M059J (cell line): Measurements from ENCODE around the gene FBXO40. TPM values are rescaled to one million over a fixed set of nuclear protein-coding genes. Genes with fewer than 3 reads are reported as not detected.

Experiments
- DNase-seq: peaks from one replicate; pipeline ENCODE4 v3.0.0-alpha.2; 2012; ENCODE audit warnings: low read depth
- total RNA-seq: library from RNA; depleted of rRNA; stranded (reverse); fragments of >200 nt; shearing (Covaris generic); gene quantifications from 2 replicates; pipeline ENCODE4 v1.2.3, GENCODE V29; 2014

FBXO40 gene
- total RNA-seq, 1 experiment from 2014 or later: not detected

- no peak for DNase-seq
These were observed 28.3 kb downstream of the FBXO40 start for GRCh38 chr3:121621491-121621890.

GRCh38 chr3:121624147-121624899, 31.1 kb downstream of the FBXO40 start:
- no peak for DNase-seq

DNA sequence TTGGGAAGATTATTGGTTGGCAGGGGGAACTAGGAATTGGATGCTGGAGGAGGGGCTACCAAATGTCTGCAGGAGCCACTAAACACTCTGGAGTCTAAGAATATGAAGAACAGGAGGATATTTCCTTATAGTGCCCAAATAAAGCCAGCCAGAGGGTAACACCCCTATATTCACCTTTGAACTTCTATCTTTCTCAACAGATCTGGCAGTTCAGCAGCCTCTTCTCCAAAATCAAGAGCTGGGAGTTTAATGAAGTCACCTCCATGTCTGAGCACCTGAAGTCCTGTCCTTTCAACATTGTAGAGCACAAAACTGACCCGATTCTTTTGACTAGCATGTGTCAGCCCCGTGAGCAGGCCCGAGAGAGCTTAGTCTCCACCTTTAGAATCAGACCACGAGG, 33.3 kb downstream of the FBXO40 start:
- no peak for DNase-seq

- DNase-seq: no peak
These were observed 34.0 kb downstream of the FBXO40 start for GRCh38 chr3:121627211-121627610.

GRCh38 chr3:121627622-121628021, 34.4 kb downstream of the FBXO40 start:
- no peak for DNase-seq

DNA sequence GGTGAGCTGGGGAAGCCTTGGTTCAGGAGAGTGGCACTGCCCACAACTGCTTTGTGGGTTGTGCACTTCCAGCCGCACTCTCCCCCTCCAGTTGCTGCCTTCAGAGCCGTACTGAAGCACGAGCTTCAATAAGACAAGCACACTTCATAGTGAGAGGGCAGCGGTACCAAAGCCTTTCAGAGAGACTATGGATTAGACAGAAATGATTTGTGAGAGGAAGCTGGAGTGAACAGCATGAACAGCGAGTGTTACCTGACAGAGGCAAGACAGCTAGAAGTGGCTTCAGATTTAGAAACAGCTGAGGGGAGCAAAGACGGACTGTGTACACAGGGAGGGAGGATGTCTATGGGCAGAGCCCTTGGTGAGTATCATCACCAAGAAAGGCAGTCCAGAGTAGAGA, 36.4 kb downstream of the FBXO40 start:
- DNase-seq: no peak

DNA sequence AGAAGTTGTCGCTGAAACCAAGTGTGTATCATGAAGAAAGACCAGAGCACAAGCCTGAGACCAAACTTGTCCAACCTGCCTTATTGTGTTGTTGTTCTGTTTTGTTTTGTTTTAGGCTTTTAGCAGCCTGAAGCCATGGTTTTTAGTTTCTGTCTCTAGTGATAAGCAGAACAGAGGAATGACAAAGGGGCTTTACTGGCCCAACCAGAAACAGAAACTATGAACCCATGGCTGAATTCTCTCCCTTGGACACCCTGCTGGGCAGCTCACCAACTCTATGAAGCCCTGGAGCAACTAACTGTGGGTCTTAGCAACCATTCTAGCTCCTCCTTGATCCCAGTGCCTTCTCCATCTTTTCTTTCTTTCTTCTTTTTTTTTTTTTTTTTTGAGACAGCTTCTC, 37.2 kb downstream of the FBXO40 start:
- DNase-seq: no peak

DNA sequence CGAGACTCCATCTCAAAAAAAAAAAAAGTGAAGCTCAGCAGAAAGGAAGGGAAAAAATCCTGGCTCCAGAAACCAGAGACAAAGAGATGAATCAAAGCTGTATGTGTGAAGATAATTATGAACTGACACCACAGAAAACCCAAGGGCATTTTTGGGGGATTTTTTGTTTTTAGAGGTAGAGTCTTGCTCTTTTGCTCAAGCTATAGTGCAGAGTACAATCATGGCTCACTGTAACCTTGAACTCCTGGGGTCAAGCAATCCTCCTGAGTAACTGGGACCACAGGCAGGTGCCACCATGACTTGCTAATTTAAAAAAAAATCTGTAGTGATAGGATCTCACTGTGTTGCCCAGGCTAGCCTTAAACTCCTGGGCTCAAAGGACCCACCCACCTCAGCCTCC, 44.7 kb downstream of the FBXO40 start:
- DNase-seq: no peak

DNA sequence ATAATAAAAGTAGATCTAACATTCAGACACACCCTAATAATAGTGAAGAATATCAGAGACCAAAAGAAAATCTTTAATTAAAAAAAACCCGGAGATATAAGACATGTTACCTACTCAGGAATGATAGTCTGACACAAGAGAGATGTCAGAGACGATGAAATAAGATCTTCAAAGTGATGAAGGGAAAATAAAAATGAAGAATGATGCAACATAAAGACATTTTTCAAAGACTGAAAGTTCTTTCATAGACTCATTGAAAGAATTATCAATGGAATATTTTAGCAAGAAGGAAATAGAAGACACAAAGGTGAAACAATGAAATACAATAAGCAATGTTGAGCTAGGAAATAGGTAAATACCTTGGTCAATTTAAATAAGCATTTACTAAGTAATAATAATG, 47.9 kb downstream of the FBXO40 start:
- no peak for DNase-seq

DNA sequence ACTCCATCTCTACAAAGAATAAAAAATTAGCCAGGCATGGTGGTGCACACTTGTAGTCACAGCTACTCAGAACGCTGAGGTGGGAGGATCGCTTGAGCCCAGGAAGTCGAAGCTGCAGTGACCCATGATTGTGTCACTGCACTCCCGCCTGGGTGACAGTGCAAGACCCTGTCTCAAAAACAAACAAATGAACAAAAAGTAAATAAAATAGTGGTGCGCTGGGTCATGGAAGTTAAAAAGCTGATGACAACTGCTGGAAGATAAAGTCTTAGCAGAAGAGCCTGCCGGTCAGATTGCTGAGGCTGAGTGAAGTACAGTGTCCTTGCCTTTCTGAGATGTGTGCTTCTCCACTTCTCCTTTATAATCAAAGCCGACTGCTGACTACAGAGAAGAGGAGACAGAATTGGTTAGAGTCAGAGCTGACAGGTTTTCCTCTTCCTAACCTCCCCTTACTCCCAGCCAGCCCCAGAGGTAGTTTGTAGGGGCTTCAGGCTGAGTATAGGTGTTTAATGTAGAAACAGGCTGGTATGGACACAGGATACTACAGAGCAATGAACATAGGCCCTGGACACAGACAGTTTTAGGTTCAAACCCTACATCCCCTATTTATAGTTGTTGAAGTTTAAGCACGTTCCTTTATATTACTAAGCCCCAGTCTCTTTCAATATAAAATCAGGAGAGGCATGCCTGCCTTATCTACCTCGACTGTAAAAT, 49.6 kb downstream of the FBXO40 start:
- DNase-seq: no peak

DNA sequence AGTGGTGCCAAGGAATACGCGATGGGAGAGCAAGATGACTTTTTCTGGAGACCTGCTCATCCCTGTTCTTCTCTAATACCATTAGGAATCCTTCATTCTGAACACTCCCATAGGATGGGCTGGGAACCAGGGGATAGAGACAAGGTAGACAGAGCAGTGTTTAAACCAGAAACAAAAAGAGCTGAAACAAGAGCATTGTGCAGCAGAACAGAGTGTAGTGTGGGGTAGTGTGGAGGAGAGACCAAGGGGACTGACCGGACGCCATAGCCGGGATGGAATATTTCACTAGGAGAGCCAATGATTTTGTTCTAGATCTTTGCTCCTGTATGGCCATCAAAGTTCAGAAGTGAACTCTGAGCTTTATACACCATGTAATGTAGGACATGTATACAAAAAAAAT, 51.9 kb downstream of the FBXO40 start:
- DNase-seq: no peak

DNA sequence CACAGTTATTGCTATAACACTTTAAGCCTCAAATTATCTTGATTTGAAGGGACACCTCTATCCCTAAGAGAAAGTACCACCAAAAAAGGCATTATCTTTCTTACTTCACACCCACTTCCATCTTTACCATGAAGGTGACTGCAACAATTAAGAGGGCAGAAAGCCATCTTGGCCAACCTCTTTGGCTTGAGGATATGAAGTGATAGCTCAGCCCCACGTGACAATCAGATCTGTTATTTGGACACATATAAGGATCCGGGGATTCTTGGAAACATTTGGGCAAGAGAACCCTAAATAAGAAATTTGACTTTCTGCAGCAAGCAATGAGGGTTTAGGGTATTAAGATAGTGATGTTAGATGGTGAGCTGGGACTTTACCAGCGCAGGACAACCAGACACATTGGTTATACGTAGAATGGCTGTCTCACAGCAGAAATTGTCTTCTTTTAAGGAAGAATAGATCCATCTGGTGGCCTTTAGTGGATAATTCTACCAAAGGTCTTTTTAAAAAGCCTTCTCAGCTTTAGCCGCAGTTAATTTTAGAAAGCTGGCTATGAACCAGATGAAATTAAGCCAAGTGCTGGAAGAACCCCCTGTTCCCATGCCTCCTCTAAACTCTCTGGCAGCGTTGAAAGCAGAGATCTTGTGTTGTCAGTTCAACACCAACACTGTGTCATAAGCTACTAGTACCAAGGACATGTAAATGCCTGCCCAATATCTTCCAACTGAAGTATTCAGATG, 55.2 kb downstream of the FBXO40 start:
- DNase-seq: no peak

DNA sequence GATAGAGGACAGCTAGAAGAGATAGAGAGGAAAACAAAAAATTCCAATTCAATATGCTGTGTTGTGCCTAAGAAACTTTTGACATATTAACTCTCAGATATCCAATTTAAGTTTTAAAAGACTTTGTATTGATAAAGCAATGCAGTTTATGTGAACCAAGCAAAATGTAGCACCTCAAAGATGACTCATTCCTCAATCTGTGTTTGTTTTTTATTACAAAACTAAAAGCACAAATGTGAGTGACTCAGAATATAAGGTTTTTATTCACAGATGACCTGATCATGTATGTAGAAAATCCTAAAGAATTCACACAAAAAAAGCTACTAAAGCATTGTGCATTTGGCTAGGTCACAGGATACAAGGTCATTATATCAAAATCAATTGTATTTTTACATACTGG, 56.5 kb downstream of the FBXO40 start:
- peak; percentile 17 for DNase-seq

DNA sequence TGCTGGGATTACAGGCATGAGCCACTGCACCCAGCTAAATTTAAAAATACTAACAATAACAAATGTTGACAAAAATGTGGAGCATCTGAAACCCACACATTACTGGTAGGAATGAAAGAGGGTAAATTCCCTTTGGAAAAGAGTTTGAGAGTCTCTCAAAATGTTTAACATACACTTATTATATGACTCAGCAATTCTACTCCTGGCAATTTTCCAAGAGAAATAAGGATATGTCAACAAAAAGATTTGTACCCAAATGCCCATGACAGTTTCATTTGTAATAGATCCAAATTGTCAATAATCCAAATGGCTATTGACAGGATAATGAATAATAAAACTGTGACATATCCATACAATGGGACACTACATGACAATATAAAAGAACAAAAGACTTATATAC, 58.5 kb downstream of the FBXO40 start:
- DNase-seq: peak; percentile 26

GRCh38 chr3:121654493-121655385, 61.6 kb downstream of the FBXO40 start:
- no peak for DNase-seq

- no peak for DNase-seq
These were observed 65.7 kb downstream of the FBXO40 start for GRCh38 chr3:121658716-121659435.

DNA sequence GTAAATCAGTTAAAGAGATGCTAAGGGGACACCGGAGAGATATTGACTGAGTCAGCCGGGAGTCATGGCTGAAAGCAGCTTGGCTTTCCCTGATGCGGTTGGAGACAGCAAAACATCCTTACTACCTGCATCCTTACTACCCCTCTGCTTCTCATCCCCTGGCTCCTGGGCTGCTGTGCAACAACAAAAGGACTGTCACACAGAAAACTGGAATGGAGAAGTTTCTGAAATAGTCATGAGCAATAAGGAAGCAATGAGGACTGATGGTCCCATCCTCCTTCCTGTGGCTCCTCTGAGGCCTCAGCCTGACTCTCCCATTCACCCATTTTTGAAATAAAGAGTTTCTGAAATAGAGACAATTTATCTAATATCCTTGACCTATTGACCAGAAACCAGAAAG, 66.4 kb downstream of the FBXO40 start:
- DNase-seq: no peak

- DNase-seq: no peak
These were observed 67.4 kb downstream of the FBXO40 start, which contains the start of gene HCLS1 for GRCh38 chr3:121660356-121661171. Gene HCLS1 (minus strand): TSS chr3:121660903. CDS start chr3:121658347, 2,556 bp downstream.

DNA sequence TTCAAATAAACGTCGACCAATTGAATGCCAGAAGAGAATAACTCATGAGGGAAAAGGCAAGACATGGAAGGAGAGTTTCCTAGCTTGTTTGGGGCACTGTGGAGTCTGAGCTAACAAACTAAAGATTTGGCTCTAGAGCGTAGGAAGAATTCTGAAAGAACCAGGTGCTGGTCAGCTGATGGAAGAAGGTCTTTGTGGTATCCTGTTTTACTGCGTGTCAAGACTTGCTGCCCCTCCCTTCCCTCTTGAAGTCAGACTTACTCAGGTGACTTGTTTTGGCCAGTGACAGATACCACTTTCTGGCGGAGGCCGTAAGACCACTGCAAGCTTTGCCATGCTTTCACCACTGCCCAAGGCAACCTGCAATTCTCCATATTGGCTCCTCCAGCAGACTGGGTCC, 68.2 kb downstream of the FBXO40 start:
- DNase-seq: no peak

DNA sequence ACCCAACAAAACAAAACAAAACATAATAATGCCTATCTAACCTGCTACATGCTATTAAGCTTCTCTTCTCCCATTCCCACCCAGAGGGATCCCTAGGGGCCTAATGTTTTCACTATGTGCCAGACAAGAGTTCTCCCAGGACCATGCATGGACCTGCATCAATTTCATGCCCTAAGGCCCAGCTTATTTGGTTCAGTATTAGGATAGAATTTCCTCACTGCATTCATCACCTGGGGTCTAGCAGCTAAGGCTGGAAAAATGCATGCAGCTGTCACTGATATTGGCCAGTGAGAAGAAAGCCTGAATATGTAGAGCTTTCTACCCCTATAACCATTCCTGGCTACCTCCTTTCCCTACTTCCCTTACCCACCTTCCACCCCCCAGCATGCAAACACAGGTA, 69.6 kb downstream of the FBXO40 start:
- DNase-seq: no peak
